Measurements from ENCODE around the gene DAD1. TPM values are rescaled to one million over a fixed set of nuclear protein-coding genes. Genes with fewer than 3 reads are reported as not detected.

Gene DAD1
- total RNA-seq, 1 donor, result 564 TPM

DNA sequence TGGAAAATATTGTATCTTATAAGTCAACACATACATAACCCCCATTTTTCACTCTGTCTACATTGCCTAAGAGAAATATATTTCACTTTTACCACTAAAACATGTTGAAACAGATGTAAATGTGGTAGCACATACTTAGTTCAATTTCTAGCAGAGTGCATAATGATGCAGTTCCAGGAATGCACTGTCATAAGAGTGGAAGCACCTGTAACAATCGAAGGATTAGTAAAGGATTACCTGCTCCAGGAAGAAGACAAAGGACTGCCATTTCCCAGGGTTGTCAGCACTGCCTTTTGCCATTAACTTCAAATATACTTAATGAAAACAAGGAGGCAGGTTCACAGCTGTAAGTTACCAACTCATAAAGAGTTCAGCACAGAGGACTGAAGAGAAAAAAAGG is 24.6 kb downstream of the DAD1 start:
- DNase-seq (ENCODE audit: low read depth), result no peak
- H3K4me3 ChIP-seq (ENCODE audit: low read depth, low read length), result no peak overlapping the region
- TF ChIP-seq CTCF (IDR thresholded peaks at IDR 0.05; ENCODE audit: insufficient read depth, low read length), result no peak

GRCh38 chr14:22563987-22564386 is 25.0 kb downstream of the DAD1 start:
- H3K4me3 ChIP-seq (ENCODE audit: low read depth, low read length), result no peak overlapping the region
- no peak for TF ChIP-seq CTCF (IDR thresholded peaks at IDR 0.05; ENCODE audit: insufficient read depth, low read length)
- no peak for DNase-seq (ENCODE audit: low read depth)

DNA sequence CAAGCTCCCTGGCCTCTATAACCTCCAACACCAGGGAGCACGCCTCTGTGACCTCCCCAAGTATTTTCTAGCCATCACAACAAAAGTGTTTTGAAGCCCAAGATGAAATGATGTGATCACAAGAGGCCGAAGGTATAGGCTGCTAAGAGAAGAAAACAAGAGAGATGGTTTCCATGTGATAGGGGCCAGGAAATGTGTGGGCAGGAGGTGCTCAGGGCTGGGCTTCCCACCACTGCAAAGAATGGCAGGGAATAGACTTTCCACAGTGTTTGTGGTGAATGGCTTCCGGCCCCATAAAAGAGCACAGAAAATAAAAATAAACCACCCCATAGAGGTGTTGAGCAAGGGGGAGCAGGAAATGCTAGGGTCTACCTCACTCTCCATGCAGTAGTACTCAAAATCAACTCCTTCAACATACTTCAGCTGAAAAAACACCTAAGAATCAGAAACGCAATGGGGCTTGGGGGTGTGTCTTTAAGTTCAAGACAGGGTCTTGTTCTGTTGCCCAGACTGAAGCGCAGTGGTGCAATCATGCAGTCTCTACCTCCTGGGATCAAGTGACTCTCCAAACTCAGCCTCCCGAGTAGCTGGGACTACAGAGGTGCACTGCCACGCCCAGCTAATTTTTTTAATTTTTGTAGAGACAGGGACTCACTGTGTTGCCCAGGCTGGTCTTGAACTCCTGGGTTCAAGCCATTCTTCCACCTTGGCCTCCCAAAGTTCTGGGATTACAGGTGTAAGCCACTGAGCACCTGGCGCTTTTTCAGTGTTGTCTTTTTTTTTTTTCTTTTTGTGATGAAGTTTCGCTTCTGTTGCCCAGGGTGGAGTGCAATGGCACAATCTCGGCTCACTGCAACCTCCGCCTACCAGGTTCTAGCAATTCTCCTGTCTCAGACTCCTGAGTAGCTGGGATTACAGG is 27.1 kb downstream of the DAD1 start:
- DNase-seq (ENCODE audit: low read depth), result no peak
- TF ChIP-seq CTCF (IDR thresholded peaks at IDR 0.05; ENCODE audit: insufficient read depth, low read length), result no peak
- H3K4me3 ChIP-seq (ENCODE audit: low read depth, low read length), result no peak overlapping the region

DNA sequence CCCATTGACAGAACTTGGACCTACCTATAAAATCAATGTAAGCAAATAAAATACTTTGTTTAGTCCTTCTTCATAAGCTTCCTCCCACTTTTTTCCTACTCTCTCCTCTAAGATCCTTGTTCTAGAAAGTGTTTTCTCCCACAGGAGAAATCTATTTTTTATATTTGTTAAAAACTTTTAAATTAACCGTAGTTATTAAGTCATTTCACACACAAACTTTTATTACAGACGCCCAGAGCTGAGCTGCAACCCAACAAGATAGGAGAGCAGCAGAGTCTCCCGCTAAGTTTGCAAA is 27.7 kb downstream of the DAD1 start:
- DNase-seq (ENCODE audit: low read depth), result no peak
- H3K4me3 ChIP-seq (ENCODE audit: low read depth, low read length), result no peak overlapping the region
- no peak for TF ChIP-seq CTCF (IDR thresholded peaks at IDR 0.05; ENCODE audit: insufficient read depth, low read length)

GRCh38 chr14:22560662-22561365 is 28.2 kb downstream of the DAD1 start:
- no peak for TF ChIP-seq CTCF (IDR thresholded peaks at IDR 0.05; ENCODE audit: insufficient read depth, low read length)
- H3K4me3 ChIP-seq (ENCODE audit: low read depth, low read length), result no peak overlapping the region
- no peak for DNase-seq (ENCODE audit: low read depth)

- no peak overlapping the region for H3K4me3 ChIP-seq (ENCODE audit: low read depth, low read length)
- TF ChIP-seq CTCF (IDR thresholded peaks at IDR 0.05; ENCODE audit: insufficient read depth, low read length), result no peak
- DNase-seq (ENCODE audit: low read depth), result no peak
Observed at GRCh38 chr14:22559041-22559440, 30.0 kb downstream of the DAD1 start.
